ENCODE measurements around the gene WASF3.

Gene WASF3

GRCh38 chr13:26585136-26585535, 27.7 kb downstream of the WASF3 start:
- Histone ChIP-seq H3K9ac (ENCODE audit: low read depth in 1 of 2, low read length in 2 of 2) (no peak overlapping the region), H3K27me3 (ENCODE audit: control insufficient read depth in 1 of 2, insufficient read depth in 2 of 2, low read length in 2 of 2) (no peaks in the 10 kb centered on the region), H3K36me3 (ENCODE audit: control insufficient read depth in 1 of 2, insufficient read depth in 2 of 2, low read length in 2 of 2) (no peaks in the 10 kb centered on the region), H3K4me1 (ENCODE audit: control insufficient read depth in 1 of 2, insufficient read depth in 2 of 2, low read length in 2 of 2) (no peaks in the 10 kb centered on the region), H3K27ac (ENCODE audit: low read depth, low read length) (no peak overlapping the region), H3K9me3 (ENCODE audit: control insufficient read depth in 1 of 2, low read length in 2 of 2) (no peaks in the 10 kb centered on the region), H3K4me3 (ENCODE audit: low read depth in 1 of 2, low read length in 2 of 2) (no peak overlapping the region)

- Histone ChIP-seq H3K36me3 (ENCODE audit: control insufficient read depth in 1 of 2, insufficient read depth in 2 of 2, low read length in 2 of 2) (no peaks in the 10 kb centered on the region), H3K9ac (ENCODE audit: low read depth in 1 of 2, low read length in 2 of 2) (no peak overlapping the region), H3K4me3 (ENCODE audit: low read depth in 1 of 2, low read length in 2 of 2) (no peak overlapping the region), H3K9me3 (ENCODE audit: control insufficient read depth in 1 of 2, low read length in 2 of 2) (no peaks in the 10 kb centered on the region), H3K27ac (ENCODE audit: low read depth, low read length) (no peak overlapping the region), H3K27me3 (ENCODE audit: control insufficient read depth in 1 of 2, insufficient read depth in 2 of 2, low read length in 2 of 2) (no peaks in the 10 kb centered on the region), H3K4me1 (ENCODE audit: control insufficient read depth in 1 of 2, insufficient read depth in 2 of 2, low read length in 2 of 2) (no peaks in the 10 kb centered on the region)
These were observed 29.8 kb downstream of the WASF3 start for GRCh38 chr13:26587251-26587650.

DNA sequence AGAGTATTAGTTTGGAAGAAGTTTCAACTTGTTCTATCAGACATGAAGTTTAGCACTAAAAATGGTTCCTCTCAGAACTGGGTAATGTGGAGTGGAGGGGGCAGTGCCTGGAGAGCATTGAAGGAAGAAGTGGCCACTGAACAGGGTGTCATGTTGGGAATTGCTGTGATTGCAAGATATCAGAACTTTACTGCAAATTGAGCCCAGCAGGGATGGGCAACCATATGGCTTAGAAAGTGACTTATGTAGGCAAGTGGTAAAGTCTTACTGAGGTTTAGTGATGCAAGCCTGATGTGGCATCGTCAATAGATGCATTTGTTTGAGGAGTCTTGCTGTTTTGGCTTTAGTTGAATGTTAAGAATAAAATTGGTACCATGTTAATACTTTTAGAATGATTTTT, 31.7 kb downstream of the WASF3 start:
- H3K36me3 ChIP-seq (ENCODE audit: control insufficient read depth in 1 of 2, insufficient read depth in 2 of 2, low read length in 2 of 2), result no peaks in the 10 kb centered on the region
- H3K9me3 ChIP-seq (ENCODE audit: control insufficient read depth in 1 of 2, low read length in 2 of 2), result no peaks in the 10 kb centered on the region
- H3K27ac ChIP-seq (ENCODE audit: low read depth, low read length), result no peak overlapping the region
- no peaks in the 10 kb centered on the region for H3K27me3 ChIP-seq (ENCODE audit: control insufficient read depth in 1 of 2, insufficient read depth in 2 of 2, low read length in 2 of 2)
- H3K9ac ChIP-seq (ENCODE audit: low read depth in 1 of 2, low read length in 2 of 2), result no peak overlapping the region
- H3K4me1 ChIP-seq (ENCODE audit: control insufficient read depth in 1 of 2, insufficient read depth in 2 of 2, low read length in 2 of 2), result no peaks in the 10 kb centered on the region
- H3K4me3 ChIP-seq (ENCODE audit: low read depth in 1 of 2, low read length in 2 of 2), result no peak overlapping the region

DNA sequence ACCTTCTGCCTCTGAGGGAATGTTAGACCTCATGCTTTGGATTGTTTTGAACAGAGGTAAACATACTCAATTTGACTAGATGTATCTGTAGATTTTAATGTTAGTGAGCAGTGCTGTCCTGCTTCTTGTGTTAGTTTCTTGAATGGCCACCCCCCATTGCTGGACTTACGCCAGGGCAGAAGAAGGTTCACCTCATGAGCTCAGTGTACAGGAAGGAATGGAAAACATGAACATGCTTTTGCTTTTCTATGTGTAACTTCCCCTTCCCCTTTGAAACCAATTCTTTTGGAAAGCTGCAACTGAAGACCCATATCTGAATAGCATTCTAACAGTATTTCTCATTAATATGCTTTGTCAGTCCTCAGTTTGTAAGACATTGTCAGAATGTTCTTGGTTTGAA, 32.3 kb downstream of the WASF3 start:
- H3K4me1 ChIP-seq (ENCODE audit: control insufficient read depth in 1 of 2, insufficient read depth in 2 of 2, low read length in 2 of 2), result no peaks in the 10 kb centered on the region
- H3K9me3 ChIP-seq (ENCODE audit: control insufficient read depth in 1 of 2, low read length in 2 of 2), result no peaks in the 10 kb centered on the region
- no peaks in the 10 kb centered on the region for H3K36me3 ChIP-seq (ENCODE audit: control insufficient read depth in 1 of 2, insufficient read depth in 2 of 2, low read length in 2 of 2)
- H3K27ac ChIP-seq (ENCODE audit: low read depth, low read length), result no peak overlapping the region
- no peak overlapping the region for H3K4me3 ChIP-seq (ENCODE audit: low read depth in 1 of 2, low read length in 2 of 2)
- no peaks in the 10 kb centered on the region for H3K27me3 ChIP-seq (ENCODE audit: control insufficient read depth in 1 of 2, insufficient read depth in 2 of 2, low read length in 2 of 2)
- H3K9ac ChIP-seq (ENCODE audit: low read depth in 1 of 2, low read length in 2 of 2), result no peak overlapping the region

- no peaks in the 10 kb centered on the region for H3K4me1 ChIP-seq (ENCODE audit: control insufficient read depth in 1 of 2, insufficient read depth in 2 of 2, low read length in 2 of 2)
- H3K9me3 ChIP-seq (ENCODE audit: control insufficient read depth in 1 of 2, low read length in 2 of 2), result no peaks in the 10 kb centered on the region
- H3K36me3 ChIP-seq (ENCODE audit: control insufficient read depth in 1 of 2, insufficient read depth in 2 of 2, low read length in 2 of 2), result no peaks in the 10 kb centered on the region
- H3K27me3 ChIP-seq (ENCODE audit: control insufficient read depth in 1 of 2, insufficient read depth in 2 of 2, low read length in 2 of 2), result no peaks in the 10 kb centered on the region
- no peak overlapping the region for H3K27ac ChIP-seq (ENCODE audit: low read depth, low read length)
- no peak overlapping the region for H3K4me3 ChIP-seq (ENCODE audit: low read depth in 1 of 2, low read length in 2 of 2)
- no peak overlapping the region for H3K9ac ChIP-seq (ENCODE audit: low read depth in 1 of 2, low read length in 2 of 2)
These were observed 32.9 kb downstream of the WASF3 start for GRCh38 chr13:26590379-26590778.

DNA sequence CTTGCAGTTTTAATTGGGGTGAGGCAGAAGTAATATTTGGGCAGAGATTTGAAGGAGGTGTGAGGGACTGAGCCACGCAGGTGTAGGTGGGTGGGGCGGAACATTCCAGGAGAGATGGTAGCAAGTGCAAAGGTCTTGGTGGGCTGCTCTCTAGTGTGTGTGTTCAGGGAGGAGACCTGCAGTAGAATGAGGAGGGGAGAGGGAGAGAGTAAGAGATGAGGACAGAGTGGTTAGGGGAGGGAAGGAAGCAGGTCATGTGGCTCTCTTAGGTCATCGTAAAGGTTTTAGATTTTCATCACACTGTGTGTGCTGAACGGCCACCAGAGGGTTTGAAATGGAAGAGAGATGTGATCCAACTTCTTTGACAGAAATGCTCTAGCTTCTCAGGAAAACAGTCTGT, 33.5 kb downstream of the WASF3 start:
- Histone ChIP-seq H3K36me3 (ENCODE audit: control insufficient read depth in 1 of 2, insufficient read depth in 2 of 2, low read length in 2 of 2) (no peaks in the 10 kb centered on the region), H3K27me3 (ENCODE audit: control insufficient read depth in 1 of 2, insufficient read depth in 2 of 2, low read length in 2 of 2) (no peaks in the 10 kb centered on the region), H3K27ac (ENCODE audit: low read depth, low read length) (no peak overlapping the region), H3K4me3 (ENCODE audit: low read depth in 1 of 2, low read length in 2 of 2) (no peak overlapping the region), H3K9ac (ENCODE audit: low read depth in 1 of 2, low read length in 2 of 2) (no peak overlapping the region), H3K9me3 (ENCODE audit: control insufficient read depth in 1 of 2, low read length in 2 of 2) (no peaks in the 10 kb centered on the region), H3K4me1 (ENCODE audit: control insufficient read depth in 1 of 2, insufficient read depth in 2 of 2, low read length in 2 of 2) (no peaks in the 10 kb centered on the region)

- Histone ChIP-seq H3K9me3 (ENCODE audit: control insufficient read depth in 1 of 2, low read length in 2 of 2) (no peaks in the 10 kb centered on the region), H3K27ac (ENCODE audit: low read depth, low read length) (no peak overlapping the region), H3K36me3 (ENCODE audit: control insufficient read depth in 1 of 2, insufficient read depth in 2 of 2, low read length in 2 of 2) (no peaks in the 10 kb centered on the region), H3K9ac (ENCODE audit: low read depth in 1 of 2, low read length in 2 of 2) (no peak overlapping the region), H3K4me1 (ENCODE audit: control insufficient read depth in 1 of 2, insufficient read depth in 2 of 2, low read length in 2 of 2) (no peaks in the 10 kb centered on the region), H3K4me3 (ENCODE audit: low read depth in 1 of 2, low read length in 2 of 2) (no peak overlapping the region), H3K27me3 (ENCODE audit: control insufficient read depth in 1 of 2, insufficient read depth in 2 of 2, low read length in 2 of 2) (no peaks in the 10 kb centered on the region)
These were observed 34.2 kb downstream of the WASF3 start for GRCh38 chr13:26591672-26592071.

GRCh38 chr13:26593661-26594060, 36.2 kb downstream of the WASF3 start:
- Histone ChIP-seq H3K4me3 (ENCODE audit: low read depth in 1 of 2, low read length in 2 of 2) (no peak overlapping the region), H3K9me3 (ENCODE audit: control insufficient read depth in 1 of 2, low read length in 2 of 2) (no peaks in the 10 kb centered on the region), H3K27me3 (ENCODE audit: control insufficient read depth in 1 of 2, insufficient read depth in 2 of 2, low read length in 2 of 2) (no peaks in the 10 kb centered on the region), H3K9ac (ENCODE audit: low read depth in 1 of 2, low read length in 2 of 2) (no peak overlapping the region), H3K4me1 (ENCODE audit: control insufficient read depth in 1 of 2, insufficient read depth in 2 of 2, low read length in 2 of 2) (no peaks in the 10 kb centered on the region), H3K36me3 (ENCODE audit: control insufficient read depth in 1 of 2, insufficient read depth in 2 of 2, low read length in 2 of 2) (no peaks in the 10 kb centered on the region), H3K27ac (ENCODE audit: low read depth, low read length) (no peak overlapping the region)

- Histone ChIP-seq H3K4me1 (ENCODE audit: control insufficient read depth in 1 of 2, insufficient read depth in 2 of 2, low read length in 2 of 2) (no peaks in the 10 kb centered on the region), H3K9ac (ENCODE audit: low read depth in 1 of 2, low read length in 2 of 2) (no peak overlapping the region), H3K36me3 (ENCODE audit: control insufficient read depth in 1 of 2, insufficient read depth in 2 of 2, low read length in 2 of 2) (no peaks in the 10 kb centered on the region), H3K4me3 (ENCODE audit: low read depth in 1 of 2, low read length in 2 of 2) (no peak overlapping the region), H3K27ac (ENCODE audit: low read depth, low read length) (no peak overlapping the region), H3K27me3 (ENCODE audit: control insufficient read depth in 1 of 2, insufficient read depth in 2 of 2, low read length in 2 of 2) (no peaks in the 10 kb centered on the region), H3K9me3 (ENCODE audit: control insufficient read depth in 1 of 2, low read length in 2 of 2) (no peaks in the 10 kb centered on the region)
These were observed 36.9 kb downstream of the WASF3 start for GRCh38 chr13:26594363-26594762.

GRCh38 chr13:26596458-26596857, 39.0 kb downstream of the WASF3 start:
- no peak overlapping the region for H3K27ac ChIP-seq (ENCODE audit: low read depth, low read length)
- H3K4me3 ChIP-seq (ENCODE audit: low read depth in 1 of 2, low read length in 2 of 2), result no peak overlapping the region
- no peaks in the 10 kb centered on the region for H3K9me3 ChIP-seq (ENCODE audit: control insufficient read depth in 1 of 2, low read length in 2 of 2)
- no peaks in the 10 kb centered on the region for H3K36me3 ChIP-seq (ENCODE audit: control insufficient read depth in 1 of 2, insufficient read depth in 2 of 2, low read length in 2 of 2)
- H3K27me3 ChIP-seq (ENCODE audit: control insufficient read depth in 1 of 2, insufficient read depth in 2 of 2, low read length in 2 of 2), result no peaks in the 10 kb centered on the region
- H3K9ac ChIP-seq (ENCODE audit: low read depth in 1 of 2, low read length in 2 of 2), result no peak overlapping the region
- no peaks in the 10 kb centered on the region for H3K4me1 ChIP-seq (ENCODE audit: control insufficient read depth in 1 of 2, insufficient read depth in 2 of 2, low read length in 2 of 2)

GRCh38 chr13:26599403-26599802, 41.9 kb downstream of the WASF3 start:
- Histone ChIP-seq H3K9ac (ENCODE audit: low read depth in 1 of 2, low read length in 2 of 2) (no peak overlapping the region), H3K27ac (ENCODE audit: low read depth, low read length) (no peak overlapping the region), H3K4me1 (ENCODE audit: control insufficient read depth in 1 of 2, insufficient read depth in 2 of 2, low read length in 2 of 2) (no peaks in the 10 kb centered on the region), H3K4me3 (ENCODE audit: low read depth in 1 of 2, low read length in 2 of 2) (no peak overlapping the region), H3K27me3 (ENCODE audit: control insufficient read depth in 1 of 2, insufficient read depth in 2 of 2, low read length in 2 of 2) (no peaks in the 10 kb centered on the region), H3K9me3 (ENCODE audit: control insufficient read depth in 1 of 2, low read length in 2 of 2) (no peaks in the 10 kb centered on the region), H3K36me3 (ENCODE audit: control insufficient read depth in 1 of 2, insufficient read depth in 2 of 2, low read length in 2 of 2) (no peaks in the 10 kb centered on the region)
